HUES64 (cell line): ENCODE results near the gene PDE7B.

Source experiments
- H3K27ac ChIP-seq: 2 replicates; pipeline ENCODE4 v1.7.0; 2013; ENCODE audit warnings: low read depth, low read length, inconsistent platforms
- H3K27me3 ChIP-seq: 2 replicates; pipeline ENCODE4 v1.6.1; 2013; ENCODE audit warnings: mild to moderate bottlenecking, low read length; ENCODE audit not compliant: insufficient read depth
- H3K36me3 ChIP-seq: 2 replicates; pipeline ENCODE4 v1.6.1; 2013; ENCODE audit warnings: mild to moderate bottlenecking, low read length; ENCODE audit not compliant: insufficient read depth
- H3K4me1 ChIP-seq: 2 replicates; pipeline ENCODE4 v1.6.1; 2013; ENCODE audit warnings: mild to moderate bottlenecking, low read length, moderate library complexity; ENCODE audit not compliant: insufficient read depth
- H3K4me3 ChIP-seq: 2 replicates; pipeline ENCODE4 v1.5.1; 2013; ENCODE audit warnings: mild to moderate bottlenecking, low read length, moderate library complexity
- H3K9ac ChIP-seq: 2 replicates; pipeline ENCODE4 v1.6.1; 2013; ENCODE audit warnings: mild to moderate bottlenecking, low read depth, low read length
- H3K9me3 ChIP-seq: 2 replicates; pipeline ENCODE4 v1.6.1; 2013; ENCODE audit warnings: low read depth, low read length; ENCODE audit not compliant: insufficient read depth
- WGBS: fragments of 150-250, 120-280 bp; methylation state at CpG from one replicate; pipeline ENCODE4 v1.1.7; 2013; ENCODE audit warnings: missing lambda C conversion rate; 5-methylcytosine and 5-hydroxymethylcytosine counted together

The PDE7B gene

GRCh38 chr6:136014454-136015437 lies 163.2 kb downstream of the PDE7B start:
- H3K9me3 ChIP-seq: no peaks in the 10 kb centered on the region
- H3K27me3 ChIP-seq: no peaks in the 10 kb centered on the region
- H3K4me1 ChIP-seq: peaks cover 14% of the 10 kb centered on the region
- no peaks in the 10 kb centered on the region for H3K36me3 ChIP-seq
- 86% methylated on average over 14 of the region's 15 CpGs for WGBS
- no peak overlapping the region for H3K27ac ChIP-seq
- no peak overlapping the region for H3K4me3 ChIP-seq
- no peak overlapping the region for H3K9ac ChIP-seq

- peaks cover 14% of the 10 kb centered on the region for H3K4me1 ChIP-seq
- no peaks in the 10 kb centered on the region for H3K36me3 ChIP-seq
- H3K9ac ChIP-seq: no peak overlapping the region
- H3K27ac ChIP-seq: no peak overlapping the region
- no peak overlapping the region for H3K4me3 ChIP-seq
- WGBS: 88% methylated on average over 3 of the region's 4 CpGs
- no peaks in the 10 kb centered on the region for H3K27me3 ChIP-seq
- no peaks in the 10 kb centered on the region for H3K9me3 ChIP-seq
Observed at GRCh38 chr6:136015531-136015930, 164.0 kb downstream of the PDE7B start.

GRCh38 chr6:136016228-136017225 lies 165.0 kb downstream of the PDE7B start:
- H3K9me3 ChIP-seq: no peaks in the 10 kb centered on the region
- WGBS: 88% methylated on average over 9 of the region's 9 CpGs
- no peaks in the 10 kb centered on the region for H3K36me3 ChIP-seq
- no peak overlapping the region for H3K9ac ChIP-seq
- no peaks in the 10 kb centered on the region for H3K27me3 ChIP-seq
- H3K27ac ChIP-seq: no peak overlapping the region
- H3K4me3 ChIP-seq: no peak overlapping the region
- H3K4me1 ChIP-seq: peaks cover 14% of the 10 kb centered on the region

DNA sequence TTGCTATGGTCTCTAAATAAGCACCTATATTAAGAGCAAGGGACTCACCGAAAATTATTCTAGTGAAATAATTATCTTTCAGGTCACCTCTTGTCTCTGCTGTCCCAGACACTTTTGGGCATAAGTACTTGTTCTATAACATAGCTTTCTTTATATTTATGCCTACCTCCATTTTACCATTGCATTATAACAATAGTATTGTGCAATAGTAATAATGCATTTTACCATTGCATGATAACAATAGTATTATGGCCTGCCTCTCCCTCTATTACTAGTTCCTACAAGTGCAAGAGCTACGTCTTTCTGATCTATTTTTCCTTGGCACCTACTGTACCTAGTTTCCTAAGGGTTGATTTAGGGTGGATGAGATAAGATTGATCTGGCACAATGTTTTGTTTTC lies 169.2 kb downstream of the PDE7B start:
- Histone ChIP-seq H3K4me3 (no peak overlapping the region), H3K9ac (no peak overlapping the region), H3K27me3 (no peaks in the 10 kb centered on the region), H3K9me3 (no peaks in the 10 kb centered on the region), H3K4me1 (peaks cover 6% of the 10 kb centered on the region), H3K36me3 (no peaks in the 10 kb centered on the region), H3K27ac (no peak overlapping the region)
- 92% methylated on average over 2 of the region's 2 CpGs for WGBS

DNA sequence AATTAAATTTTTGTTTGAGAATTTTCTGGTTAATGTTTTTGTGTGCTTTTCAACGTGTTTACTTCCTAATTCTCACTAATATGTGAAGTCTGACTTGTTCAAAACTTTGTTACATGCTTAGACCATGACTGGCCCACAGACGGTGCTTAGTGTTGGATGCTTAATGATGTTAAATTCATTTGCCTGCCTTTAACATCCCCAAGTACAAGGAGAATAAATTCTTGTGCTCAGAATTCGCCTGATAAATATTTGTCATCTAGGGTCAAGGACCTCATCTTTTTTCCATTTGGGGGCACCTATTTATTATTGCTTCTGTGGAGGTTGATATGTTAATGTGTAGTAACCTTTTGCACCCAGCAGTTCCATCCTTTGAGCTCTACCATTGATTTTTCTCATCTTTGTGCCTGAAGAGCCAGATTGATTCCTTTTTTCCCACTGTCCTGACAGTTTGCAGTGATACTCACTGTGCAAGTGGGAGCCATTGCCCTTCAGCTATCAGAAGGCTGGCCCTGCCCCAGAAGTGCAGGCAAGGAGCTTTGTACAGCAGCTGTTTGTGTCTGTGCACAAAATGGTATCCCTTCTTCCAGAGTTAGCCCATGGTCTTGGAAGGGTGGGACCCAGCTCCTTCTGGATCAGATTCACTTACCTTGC lies 170.8 kb downstream of the PDE7B start:
- Histone ChIP-seq H3K4me1 (no peaks in the 10 kb centered on the region), H3K9ac (no peak overlapping the region), H3K36me3 (no peaks in the 10 kb centered on the region), H3K27ac (no peak overlapping the region), H3K4me3 (no peak overlapping the region), H3K9me3 (no peaks in the 10 kb centered on the region), H3K27me3 (no peaks in the 10 kb centered on the region)
- 93% methylated on average over 2 of the region's 3 CpGs for WGBS

DNA sequence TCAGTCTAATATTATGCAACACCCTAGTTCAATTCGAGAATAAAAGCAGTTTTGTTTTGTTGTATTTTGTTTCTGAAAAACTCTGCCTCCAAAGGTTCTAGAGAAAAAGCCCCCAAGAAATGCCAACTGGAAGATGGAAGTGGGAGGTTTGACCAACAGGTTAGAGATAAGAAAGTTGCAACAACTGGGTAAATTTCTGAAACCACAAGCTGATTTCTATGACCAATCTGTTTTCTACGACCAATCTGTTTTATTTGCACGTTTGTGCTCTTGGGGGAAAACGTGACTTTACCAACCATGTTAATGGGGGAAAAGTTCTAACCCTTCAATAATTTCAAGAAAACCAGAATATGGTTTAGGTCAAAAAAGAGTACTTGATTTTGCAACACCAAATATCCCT lies 173.2 kb downstream of the PDE7B start:
- H3K9ac ChIP-seq: no peak overlapping the region
- H3K9me3 ChIP-seq: no peaks in the 10 kb centered on the region
- no peak overlapping the region for H3K4me3 ChIP-seq
- 100% methylated on average over 3 of the region's 4 CpGs for WGBS
- H3K27me3 ChIP-seq: no peaks in the 10 kb centered on the region
- no peaks in the 10 kb centered on the region for H3K4me1 ChIP-seq
- no peaks in the 10 kb centered on the region for H3K36me3 ChIP-seq
- H3K27ac ChIP-seq: no peak overlapping the region

GRCh38 chr6:136025736-136026135 lies 174.2 kb downstream of the PDE7B start:
- WGBS: 88% methylated on average over 2 of the region's 2 CpGs
- H3K36me3 ChIP-seq: no peaks in the 10 kb centered on the region
- no peaks in the 10 kb centered on the region for H3K9me3 ChIP-seq
- H3K4me3 ChIP-seq: no peak overlapping the region
- H3K27ac ChIP-seq: no peak overlapping the region
- H3K27me3 ChIP-seq: no peaks in the 10 kb centered on the region
- H3K9ac ChIP-seq: no peak overlapping the region
- no peaks in the 10 kb centered on the region for H3K4me1 ChIP-seq

GRCh38 chr6:136030131-136030530 lies 178.6 kb downstream of the PDE7B start:
- Histone ChIP-seq H3K27me3 (no peaks in the 10 kb centered on the region), H3K4me3 (no peak overlapping the region), H3K9ac (no peak overlapping the region), H3K27ac (no peak overlapping the region), H3K9me3 (no peaks in the 10 kb centered on the region), H3K36me3 (no peaks in the 10 kb centered on the region), H3K4me1 (no peaks in the 10 kb centered on the region)
- WGBS: 89% methylated on average over 3 of the region's 3 CpGs

DNA sequence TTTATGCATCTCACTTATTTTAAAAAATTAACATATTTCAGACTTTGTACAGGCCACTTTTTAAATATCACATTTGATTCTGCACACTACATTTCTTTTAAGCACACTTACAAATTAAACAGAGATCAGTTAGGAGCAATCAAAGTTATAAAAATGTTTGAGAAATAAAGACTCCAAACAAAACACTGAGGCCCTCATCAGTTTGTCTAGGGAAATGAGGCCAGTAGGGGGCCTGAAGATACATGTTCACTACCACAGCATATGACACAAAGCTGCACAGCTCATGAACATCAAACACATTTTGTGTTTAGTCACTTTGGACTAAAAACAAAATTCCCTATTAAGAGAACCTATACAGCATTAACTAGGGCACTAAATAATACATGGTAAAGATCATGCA lies 180.5 kb downstream of the PDE7B start:
- H3K4me3 ChIP-seq: no peak overlapping the region
- no peak overlapping the region for H3K27ac ChIP-seq
- H3K9me3 ChIP-seq: no peaks in the 10 kb centered on the region
- no peak overlapping the region for H3K9ac ChIP-seq
- no peaks in the 10 kb centered on the region for H3K4me1 ChIP-seq
- H3K27me3 ChIP-seq: no peaks in the 10 kb centered on the region
- H3K36me3 ChIP-seq: no peaks in the 10 kb centered on the region

DNA sequence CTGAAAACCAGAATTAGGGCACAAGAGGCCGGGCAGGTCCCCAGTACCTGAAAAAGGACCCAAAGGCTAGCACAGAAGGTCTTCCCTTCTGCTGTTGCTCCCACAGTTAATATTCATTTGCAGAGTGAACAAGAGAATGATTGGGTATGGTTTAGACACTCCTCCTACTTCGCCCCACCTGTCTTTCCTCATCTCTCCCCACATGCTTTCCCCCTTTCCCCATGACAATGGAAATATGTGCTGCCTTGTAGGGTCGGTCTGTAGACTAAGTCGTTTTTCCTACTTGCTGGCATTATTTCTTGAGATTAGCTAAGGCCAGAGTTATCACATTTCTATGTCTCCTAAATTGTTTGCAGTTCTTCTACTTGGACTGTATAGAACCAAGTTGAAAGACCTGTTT lies 181.9 kb downstream of the PDE7B start:
- H3K4me3 ChIP-seq: no peak overlapping the region
- H3K36me3 ChIP-seq: no peaks in the 10 kb centered on the region
- H3K9ac ChIP-seq: no peak overlapping the region
- WGBS: 89% methylated on average over 4 of the region's 4 CpGs
- H3K4me1 ChIP-seq: peaks cover 4% of the 10 kb centered on the region; the same call in 1 of the 2 replicates
- no peaks in the 10 kb centered on the region for H3K9me3 ChIP-seq
- no peak overlapping the region for H3K27ac ChIP-seq
- H3K27me3 ChIP-seq: no peaks in the 10 kb centered on the region
